Measurements from ENCODE around the gene SMTNL2.

SMTNL2 gene

DNA sequence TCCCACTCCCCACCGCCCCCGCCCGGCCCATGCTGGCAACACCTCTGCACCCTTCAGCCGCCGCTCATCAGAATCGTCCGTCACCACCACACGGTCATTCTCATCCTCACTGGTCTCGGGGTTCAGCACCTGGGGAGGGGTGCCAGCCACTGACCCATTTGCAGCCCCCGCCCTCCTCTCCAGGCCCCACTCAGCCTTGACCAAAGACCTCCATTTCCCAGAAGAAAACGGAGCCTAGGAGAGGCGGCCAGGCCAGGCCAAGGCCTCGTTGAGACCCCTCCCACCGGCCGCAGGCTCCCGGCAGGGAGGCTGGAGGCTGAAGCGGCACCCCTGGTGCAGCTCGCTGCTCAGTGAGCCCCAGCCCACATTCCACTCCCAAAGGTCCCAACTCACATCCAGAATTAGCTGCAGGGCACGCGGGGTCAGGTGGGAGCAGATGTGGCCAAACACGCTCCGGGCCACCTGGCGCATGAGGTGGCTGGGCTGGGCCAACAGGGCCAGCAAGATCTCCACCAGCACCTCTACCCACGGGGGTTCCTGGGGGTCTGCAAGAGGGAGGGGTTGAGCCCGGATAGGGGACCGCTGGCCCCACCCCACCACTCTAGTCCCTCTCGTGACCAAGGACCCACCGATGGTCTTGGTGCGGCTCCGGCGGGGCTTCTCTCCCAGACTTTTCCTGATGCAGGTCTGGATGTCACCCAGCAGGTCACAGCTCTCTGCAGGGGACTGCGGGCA, 38.9 kb upstream of the SMTNL2 start:
- DNase-seq (ENCODE audit: low read depth) = no peak

DNA sequence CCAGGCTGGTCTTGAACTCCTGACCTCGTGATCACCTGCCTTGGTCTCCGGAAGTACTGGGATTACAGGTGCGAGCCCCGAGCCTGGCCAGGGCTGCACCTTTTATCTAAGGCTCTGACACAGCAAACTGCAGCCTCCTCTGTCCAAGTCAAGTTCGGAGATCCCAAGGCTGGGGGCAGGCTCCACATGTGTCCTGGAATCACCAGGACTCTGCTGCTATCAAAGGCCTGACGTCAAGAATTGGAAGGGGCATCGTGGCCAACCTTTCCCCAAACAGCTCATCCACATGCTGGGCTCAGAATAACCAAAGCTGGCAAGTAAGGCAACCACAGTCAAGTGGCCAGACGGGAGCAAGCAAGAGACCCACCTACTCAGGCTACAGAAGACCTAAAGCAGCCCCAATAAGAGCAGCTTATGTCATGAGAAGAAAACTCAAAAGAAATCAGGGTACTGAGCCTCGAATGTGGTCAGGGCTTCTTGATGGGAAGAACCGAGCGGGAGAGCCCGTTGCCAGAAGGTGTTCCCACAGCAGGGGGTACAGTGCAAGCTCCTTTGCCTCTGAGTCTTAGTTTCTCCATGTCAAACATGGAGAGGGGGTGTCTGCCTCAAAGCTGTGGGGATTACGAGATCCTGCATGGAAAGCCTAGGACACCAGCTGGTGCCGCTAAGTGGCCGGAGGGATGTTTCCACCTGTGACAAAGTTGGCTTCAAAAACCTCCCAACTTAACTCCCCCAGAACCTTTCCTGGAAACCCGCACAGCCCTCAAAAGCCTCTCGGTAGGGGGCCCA, 37.0 kb upstream of the SMTNL2 start:
- DNase-seq (ENCODE audit: low read depth) = no peak

DNA sequence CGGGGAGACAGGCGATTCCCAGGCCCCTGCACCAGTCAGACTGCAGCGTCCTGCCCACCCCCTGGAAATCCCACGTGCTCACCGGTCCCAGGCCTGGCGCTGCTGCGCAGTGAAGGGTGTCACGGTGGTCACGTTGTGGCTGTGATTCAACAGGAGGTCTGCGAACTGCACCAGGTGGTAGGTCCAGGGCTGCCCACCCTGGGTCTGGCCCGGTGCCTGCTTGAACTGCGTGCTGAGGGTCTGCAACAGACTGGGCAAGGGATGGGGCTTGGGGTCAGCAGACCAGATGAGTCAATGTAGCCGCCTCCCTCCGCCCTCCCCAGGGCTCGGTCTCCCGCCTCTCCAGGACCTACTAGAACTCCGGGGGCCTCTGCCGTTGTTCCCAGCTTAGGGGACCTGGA, 36.3 kb upstream of the SMTNL2 start:
- no peak for DNase-seq (ENCODE audit: low read depth)

DNA sequence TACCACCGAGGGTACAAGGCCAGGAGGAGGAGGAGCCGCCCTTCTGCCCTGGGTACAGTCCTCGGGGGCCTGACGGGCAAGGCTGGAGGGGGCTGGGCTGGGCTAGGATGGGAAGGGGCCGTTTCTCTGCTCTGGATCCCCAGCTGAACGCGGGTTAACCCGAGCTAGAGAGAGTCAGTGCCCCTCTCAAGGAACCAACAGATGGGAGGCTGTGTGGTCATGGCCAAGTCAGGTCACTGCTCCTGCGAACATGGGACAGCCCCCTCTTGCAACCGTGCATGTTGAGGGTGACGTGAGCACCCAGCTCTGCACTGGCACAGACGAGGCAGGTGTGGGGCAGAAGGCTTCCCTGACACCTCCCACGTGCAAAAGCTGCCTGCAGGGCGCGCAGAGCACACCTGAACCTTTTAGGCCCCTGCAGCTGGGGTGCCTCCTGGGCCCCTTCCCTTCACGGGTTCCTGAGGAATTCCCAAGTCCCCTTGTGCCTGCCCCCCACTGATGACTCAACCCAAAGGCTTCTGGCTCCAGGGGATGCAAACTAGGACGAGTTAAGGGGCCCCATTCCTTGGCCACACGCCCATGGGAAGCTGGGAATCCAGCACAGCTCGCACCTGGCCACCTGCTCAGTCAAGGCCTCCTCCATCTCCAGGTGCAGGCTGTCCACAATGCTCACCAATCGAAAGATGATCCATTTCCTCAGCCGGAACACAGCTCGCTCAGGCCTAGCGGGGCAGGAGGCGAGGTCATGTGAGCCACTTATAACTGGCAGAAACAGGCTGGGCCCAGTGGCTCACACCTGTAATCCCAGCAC, 35.4 kb upstream of the SMTNL2 start:
- no peak for DNase-seq (ENCODE audit: low read depth)

DNA sequence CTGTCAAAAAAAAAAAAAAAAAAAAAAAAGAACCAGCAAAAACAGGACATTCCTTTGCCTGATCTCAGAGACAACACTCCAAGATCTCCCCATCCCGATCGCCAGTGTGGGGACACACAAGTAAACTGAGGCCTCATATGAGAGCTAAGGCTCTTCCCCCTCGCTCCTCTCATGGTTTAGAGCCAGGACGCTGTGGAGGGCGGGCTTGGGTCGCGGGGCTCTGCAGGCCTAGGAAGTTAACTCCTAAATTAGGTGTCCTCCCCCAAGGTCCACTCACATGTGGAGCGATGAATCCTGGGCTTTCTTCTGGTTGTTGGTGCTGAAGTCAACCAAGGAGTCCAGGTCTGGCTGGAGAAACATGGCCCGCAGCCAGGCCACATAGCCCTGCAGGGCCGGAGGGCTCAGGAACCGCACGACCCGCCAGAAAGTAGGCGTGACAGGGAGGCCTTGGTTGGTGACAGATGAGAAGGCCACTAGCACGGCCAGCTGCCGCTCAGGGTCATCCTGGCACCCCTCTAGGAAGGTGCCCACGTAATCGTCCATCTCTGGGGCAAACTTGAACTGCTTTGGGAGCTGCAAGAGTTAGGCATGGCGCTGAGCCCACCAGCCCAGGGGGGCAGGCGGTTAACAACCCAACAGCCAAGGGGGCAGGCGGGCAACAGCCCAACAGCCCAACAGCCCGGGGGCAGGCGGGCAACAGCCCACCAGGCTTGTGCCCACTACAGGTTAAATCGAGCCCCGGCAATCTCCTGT, 34.4 kb upstream of the SMTNL2 start:
- no peak for DNase-seq (ENCODE audit: low read depth)

DNA sequence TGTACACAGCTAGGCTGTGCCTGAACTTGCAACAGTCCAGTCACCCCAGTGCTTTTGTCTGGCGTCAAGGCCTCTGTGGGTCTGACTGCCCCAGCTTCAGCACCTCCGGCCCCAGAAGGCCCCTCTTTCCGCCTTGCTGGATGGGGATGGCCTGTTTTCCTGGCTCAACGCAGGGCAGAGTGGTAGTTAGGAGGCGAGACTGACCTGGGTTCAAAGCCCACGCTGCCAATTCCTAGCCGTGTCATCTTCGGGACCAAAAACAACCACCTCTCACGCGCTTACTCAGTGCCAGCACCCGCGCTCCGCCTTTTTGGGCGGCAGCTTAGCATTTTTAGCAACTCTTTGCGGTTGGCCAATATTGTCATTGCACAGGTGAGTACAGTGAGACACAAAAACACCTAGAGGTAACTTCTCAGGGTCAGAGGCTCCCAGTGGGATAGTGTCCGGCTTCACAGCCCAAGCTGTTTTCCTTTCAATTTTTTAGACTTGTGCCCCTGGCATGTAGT, 33.7 kb upstream of the SMTNL2 start:
- no peak for DNase-seq (ENCODE audit: low read depth)

DNA sequence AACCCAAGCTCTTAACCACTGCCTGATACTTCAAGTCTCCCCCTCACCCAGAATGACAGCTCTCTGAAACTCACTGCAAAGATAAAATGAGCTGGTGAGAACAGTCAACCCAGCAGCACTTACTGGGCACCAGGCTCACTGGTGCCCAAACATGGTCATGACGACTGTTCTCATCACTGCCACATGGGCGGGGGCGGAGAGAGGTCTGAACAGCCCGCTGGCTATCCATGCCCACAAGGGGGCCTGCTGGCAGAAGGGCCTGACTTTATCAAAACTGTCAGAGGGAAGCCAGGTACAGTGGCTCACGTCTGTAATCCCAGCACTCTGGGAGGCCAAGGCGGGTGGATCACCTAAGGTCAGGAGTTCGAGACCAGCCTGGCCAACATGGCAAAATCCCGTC, 33.2 kb upstream of the SMTNL2 start:
- DNase-seq (ENCODE audit: low read depth) = no peak

DNA sequence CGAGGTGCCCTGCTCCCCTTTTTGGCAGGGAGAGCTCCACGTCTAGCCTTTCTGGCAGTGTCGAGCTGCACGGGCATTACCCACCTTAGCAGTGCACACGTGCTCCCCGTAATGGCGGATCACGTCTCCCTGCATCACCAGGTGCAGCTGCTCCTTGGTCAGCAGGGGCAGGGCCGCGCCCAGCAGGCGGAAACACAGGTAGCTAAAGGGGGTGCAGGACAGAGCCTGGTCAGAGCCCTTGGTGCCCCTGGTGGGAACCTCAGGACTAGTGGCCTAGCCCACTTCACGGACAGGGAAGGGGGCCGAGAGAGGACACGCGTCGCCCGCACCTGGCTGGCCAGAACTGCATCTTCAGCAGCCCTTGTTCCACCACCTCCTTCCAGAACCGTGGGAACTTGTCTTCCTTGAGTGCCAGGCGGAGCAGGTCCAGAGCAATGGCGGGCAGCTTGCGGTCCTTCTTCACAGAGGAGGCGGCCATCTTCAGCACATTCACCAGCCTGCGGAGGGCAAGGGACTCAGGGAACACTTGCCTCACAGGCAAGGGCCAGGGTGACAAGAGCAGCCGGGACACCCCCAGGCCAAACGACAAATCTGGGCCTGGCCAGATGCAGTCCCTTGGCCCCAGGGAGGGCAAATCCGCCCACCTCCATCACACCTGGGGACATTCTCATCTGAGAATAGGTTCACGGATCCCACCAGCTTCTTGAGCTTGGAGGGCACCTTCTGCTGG, 32.4 kb upstream of the SMTNL2 start:
- DNase-seq (ENCODE audit: low read depth) = no peak

DNA sequence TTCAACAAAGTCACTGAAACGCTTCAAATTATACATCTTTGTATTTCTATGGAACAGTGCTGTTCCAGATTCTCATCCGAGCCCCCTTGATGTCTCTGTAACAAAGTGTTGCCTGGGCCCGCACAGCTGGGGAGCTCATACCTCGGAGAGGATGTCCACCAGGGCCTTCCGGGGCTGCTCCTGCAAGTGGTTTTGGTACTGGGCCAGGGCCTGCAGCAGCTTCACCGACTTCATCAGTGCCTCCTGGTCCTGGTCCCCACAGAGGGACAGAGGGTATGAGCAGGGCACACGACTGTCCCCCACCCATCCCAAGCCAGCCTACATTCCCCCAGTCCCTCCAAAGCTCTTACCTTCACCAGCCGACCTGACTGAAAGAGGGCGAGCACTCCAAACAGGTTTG, 30.7 kb upstream of the SMTNL2 start:
- no peak for DNase-seq (ENCODE audit: low read depth)

DNA sequence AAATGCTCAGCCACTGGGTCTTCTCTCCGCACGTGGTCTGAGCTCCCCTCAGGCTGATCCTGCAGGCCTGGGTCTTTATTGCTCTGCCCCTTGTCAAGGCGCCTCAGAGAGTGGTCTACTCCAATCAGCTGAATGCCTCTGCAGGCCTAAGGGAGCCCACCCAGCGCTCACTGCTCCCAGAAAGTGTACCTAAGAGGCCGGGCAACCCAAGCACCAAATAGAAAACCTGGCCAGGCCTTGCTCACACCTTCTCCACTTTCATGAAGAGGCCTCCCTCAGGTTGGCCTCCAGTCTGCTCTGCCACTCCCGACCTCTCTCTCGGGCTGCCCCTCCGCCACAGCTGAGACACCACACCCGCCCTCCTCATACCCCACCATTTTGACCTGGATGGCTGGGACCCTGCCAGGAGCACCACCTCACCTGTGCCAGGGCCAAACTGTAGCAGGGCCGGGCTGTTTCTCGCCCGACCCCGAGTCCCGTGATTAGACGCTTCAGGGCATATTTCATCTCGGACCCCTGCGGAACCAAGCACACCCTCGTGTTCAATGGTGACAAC, 29.8 kb upstream of the SMTNL2 start:
- DNase-seq (ENCODE audit: low read depth) = no peak

DNA sequence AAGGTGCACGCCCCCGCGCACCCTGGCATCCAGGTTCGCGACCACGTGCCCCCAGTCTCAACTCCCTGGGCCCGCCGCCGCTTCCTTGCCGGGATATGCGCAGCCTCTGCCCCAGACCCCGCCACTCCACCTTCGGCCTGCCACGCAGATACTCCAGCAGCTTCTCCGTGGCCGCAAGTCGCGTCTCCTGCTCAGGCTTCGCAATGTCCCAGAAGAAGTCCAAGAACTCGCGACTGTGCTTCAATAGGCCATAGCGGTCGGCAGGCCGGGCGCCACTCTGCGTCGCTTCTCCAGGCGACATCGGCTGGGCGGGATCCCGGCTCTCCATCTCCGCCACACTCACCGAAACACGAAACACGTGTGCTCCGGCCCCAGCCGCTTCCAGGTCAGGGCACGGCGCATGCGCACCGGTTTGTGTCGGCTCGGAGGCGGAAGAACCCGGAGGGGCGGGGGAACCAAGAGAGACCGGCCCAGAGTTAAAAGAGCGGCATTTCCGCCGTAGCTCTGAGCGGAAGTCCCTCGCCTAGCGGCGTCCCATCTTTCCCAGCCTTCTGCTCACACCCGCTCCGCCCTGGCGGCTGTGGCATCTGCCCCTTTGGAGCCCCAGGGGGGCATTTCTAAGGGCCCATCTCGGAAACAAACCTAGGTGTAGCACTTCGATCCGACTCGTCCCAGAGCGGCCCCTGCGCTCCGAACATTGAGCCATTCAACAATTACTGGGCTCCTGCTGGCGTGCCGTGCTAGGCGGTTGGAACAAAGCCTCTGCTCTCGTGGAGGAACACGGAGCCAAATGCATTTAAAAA, 29.1 kb upstream of the SMTNL2 start, which contains the start of gene MYBBP1A:
Gene MYBBP1A, minus strand, starts transcription at position 388 of the 803 bp plus-strand sequence. Its CDS starts 60 bp downstream, at position 328.
- peak; percentile 95 for DNase-seq (ENCODE audit: low read depth)

DNA sequence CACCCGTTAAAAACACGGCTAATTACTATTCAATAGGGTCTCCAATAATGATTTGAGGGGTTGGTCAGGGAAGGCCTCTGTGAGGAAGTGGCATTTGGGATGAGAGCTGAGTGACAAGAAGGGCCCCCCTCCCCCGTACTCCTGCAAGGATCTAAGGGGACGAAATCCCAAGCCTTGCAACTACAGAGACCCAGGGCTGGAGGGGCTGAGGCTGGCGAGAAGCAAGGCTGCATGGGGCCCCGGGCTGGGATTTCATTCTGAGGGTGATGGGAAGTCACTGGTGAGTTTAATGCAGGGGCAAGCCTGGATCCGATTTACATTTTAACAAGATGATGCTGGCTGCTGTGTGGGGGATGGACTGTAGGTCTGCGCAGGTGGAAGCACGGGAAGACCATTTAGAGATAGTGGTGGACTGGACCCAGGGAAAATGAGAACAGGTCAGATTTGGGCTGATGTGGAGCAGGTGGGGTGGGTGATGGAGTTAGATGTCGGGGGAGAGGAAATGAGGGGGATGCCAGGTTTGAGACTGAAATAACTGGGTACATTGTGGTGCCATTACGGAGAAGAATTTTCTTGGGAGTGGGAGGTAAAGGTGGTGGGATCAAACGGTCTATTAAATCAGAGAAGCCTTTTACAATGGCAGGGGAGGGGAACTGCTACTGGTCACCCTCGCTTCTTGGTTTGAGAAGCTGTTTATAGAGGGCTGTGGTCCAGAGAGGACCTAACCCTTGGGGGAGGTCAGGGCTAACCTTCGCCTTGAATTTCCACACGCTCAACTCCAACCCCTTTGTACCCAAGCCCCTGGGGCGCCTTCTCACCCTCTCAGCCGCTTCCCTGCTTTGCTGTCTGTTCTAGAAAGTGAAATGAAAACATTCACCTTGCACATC, 28.2 kb upstream of the SMTNL2 start:
- DNase-seq (ENCODE audit: low read depth) = no peak

DNA sequence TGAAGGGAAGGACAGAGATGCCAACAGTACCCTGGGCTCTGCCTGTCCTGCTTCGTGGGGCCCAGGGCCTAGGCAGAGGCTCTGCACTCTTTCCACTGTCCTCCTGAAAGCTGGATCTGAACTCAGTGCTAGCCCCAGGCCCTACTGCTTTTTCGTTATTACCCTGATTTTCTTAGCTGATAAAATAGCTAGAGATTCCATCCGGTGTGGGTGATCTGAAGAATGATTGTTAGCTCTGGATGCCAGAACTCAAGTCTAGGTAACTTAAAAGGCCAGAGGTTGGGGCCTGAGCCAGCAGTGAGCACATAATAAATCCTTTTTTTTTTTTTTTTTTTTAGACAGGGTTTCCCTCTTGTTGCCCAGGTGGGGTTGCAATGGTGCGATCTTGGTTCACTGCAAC, 27.3 kb upstream of the SMTNL2 start:
- DNase-seq (ENCODE audit: low read depth) = no peak

DNA sequence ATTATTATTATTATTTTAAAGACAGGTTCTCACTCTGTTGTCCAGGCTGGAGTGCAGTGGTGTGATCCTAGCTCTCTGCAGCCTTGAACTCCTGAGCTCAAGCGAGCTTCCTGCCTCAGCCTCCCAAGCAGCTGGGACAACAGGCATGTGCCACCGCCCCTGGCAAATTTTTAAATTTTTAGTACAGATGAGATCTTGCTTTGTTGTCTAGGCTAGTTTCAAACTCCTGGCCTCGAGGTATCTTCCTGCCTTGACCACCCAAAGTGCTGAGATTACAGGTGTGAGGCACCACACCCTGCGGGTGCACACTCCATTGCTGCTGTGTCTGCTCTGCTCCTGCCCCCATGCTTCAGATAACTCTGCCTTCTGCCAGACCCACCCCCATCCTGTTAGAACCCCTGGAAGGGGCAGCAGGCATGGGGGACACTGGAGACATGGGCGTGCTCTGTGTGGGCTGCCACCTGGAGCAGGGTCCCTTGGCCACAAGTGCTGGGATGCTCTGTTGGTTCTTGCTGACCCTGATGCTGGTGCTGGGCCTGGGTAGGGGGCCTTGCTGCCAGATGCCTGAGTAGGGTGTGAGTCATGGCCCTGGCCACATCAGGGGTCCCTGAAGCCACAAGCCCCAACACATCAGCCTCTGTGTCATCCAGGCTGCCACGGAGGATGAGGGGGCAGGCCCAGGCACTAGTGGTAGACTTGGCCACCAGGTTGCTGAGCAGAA, 26.5 kb upstream of the SMTNL2 start:
- no peak for DNase-seq (ENCODE audit: low read depth)

DNA sequence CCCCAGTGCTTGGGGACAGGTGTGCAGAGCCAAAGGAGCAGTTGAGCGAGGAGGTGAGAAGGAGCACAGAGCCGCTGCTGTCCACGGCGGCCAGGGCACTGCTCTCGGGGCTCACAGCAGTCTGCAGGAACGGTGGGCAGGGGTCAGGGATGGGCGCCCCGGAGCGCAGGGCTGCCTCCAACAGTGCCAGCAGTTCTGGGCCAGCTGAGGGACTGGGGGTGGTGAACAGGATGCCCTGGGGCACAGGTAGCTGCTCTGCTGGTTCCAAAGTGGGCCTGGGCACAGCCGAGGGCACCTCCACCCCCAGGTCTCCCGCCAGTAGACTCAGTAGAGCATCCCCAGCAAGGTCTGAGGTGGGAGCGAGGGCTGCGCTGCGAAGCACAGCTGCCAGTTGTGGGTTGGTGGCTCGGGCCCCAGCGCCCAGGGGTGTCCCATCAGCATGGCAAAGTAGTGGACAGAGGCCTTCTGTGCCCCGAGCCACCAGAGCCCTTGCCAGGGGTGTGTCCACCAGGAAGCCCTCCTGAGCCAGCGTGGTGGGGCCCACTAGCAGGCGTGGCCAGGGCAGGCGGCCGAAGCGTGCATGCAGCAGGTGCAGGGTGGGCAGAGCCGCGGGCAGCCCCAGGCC, 25.9 kb upstream of the SMTNL2 start:
- no peak for DNase-seq (ENCODE audit: low read depth)

DNA sequence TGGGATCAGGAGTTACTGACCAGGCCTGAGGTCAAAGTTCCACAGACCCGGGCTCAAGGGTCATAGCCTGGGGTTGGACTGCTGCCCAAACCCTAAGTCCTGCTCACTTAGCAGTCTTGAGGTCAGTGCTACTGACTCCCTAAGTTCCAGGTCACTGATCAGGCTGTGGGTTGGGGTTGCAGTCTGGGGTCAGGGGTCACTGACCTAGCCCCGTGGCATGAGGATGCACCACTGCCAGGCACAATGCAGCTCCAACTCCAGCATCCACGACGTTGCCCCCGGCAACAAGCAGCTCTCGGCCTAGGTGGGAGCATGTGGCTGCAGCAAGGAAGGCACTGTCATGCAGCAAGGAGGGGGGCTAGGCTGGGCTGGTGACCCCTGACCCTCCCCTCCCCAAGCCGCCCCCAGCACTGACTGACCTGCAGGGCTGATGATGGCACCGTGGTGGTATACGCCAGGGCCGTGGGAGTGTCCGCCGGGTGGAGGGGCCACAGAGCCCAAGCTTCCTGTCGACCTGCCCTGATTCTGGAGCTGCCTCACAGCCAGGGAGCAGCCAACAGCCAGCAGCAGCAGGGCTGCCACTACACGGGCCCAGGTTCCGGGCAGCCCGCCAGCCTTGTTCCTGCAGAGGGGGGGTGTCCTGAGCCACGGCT, 25.1 kb upstream of the SMTNL2 start:
- no peak for DNase-seq (ENCODE audit: low read depth)

DNA sequence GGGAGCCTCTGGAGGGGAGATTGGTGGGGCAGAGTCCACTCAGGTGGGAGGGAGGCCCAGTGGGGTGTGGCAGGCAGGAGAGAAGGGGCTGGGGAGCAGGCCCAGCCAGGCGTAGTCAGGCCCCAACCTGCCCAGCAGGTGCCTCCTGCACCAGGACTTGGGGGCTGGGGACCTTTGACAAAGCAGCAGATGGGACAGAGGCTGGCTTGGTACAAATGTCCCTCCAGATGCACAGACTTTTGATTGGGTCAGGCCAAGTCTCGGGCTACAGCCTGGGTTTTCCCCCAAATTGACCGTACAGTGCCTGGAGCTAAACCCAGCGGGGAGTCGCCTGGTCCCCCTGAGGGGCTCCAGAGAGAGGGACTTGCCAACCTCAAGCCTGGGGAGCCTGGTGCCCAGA, 24.4 kb upstream of the SMTNL2 start:
- DNase-seq (ENCODE audit: low read depth) = no peak
